ENCODE results near the gene CDH13.

Gene CDH13

DNA sequence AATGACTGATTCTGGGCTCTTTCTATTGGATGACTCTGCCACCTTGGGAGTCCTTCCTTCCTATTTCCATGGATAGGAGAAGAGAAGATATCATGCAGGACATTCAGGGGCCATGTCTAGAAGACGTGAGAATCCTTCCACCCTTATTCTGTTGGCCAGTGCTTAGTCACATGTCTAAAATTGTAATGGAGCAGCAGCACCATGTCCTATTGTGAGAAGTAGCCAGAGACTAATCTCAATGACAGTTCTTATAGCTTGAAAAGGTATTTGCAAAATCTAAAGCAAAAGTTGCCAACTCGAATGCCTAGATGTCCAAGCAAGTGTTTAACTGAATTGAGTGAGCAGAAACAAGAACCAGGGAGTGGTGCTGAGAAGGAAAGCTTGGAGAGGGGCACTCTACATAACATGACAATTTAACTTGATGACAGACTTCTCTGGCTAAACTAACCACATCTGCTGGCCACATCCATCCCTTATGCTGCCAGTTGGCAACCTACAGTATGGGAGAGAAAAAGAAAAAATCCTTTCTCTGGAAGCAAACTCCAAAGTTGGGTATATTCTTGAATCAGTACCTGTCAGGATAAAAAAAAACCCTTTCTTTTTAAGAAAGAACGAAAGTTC lies 225.7 kb downstream of the CDH13 start:
- Histone ChIP-seq H3K27ac (replicated peaks) (no peak overlapping the region), H3K4me3 (replicated peaks; ENCODE audit: insufficient read depth, low read length) (no peak overlapping the region), H3K27me3 (ENCODE audit: insufficient read depth, poor library complexity, severe bottlenecking) (no peaks in the 10 kb centered on the region)
- DNase-seq (ENCODE audit: low read depth in 1 of 2, low spot score in 1 of 2), result no peak
- TF ChIP-seq GABPA (IDR thresholded peaks at IDR 0.05; ENCODE audit: low read depth), result no peak
- TF ChIP-seq, protein P1, sequence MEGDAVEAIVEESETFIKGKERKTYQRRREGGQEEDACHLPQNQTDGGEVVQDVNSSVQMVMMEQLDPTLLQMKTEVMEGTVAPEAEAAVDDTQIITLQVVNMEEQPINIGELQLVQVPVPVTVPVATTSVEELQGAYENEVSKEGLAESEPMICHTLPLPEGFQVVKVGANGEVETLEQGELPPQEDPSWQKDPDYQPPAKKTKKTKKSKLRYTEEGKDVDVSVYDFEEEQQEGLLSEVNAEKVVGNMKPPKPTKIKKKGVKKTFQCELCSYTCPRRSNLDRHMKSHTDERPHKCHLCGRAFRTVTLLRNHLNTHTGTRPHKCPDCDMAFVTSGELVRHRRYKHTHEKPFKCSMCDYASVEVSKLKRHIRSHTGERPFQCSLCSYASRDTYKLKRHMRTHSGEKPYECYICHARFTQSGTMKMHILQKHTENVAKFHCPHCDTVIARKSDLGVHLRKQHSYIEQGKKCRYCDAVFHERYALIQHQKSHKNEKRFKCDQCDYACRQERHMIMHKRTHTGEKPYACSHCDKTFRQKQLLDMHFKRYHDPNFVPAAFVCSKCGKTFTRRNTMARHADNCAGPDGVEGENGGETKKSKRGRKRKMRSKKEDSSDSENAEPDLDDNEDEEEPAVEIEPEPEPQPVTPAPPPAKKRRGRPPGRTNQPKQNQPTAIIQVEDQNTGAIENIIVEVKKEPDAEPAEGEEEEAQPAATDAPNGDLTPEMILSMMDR (IDR thresholded peaks at IDR 0.05; ENCODE audit: insufficient read depth, low read length), result no peak
- TF ChIP-seq SPI1 (IDR thresholded peaks at IDR 0.05; ENCODE audit: borderline replicate concordance, low read depth), result no peak
- no peak for TF ChIP-seq POLR2AphosphoS5 (IDR thresholded peaks at IDR 0.05; ENCODE audit: low read depth)
- TF ChIP-seq, protein P2, sequence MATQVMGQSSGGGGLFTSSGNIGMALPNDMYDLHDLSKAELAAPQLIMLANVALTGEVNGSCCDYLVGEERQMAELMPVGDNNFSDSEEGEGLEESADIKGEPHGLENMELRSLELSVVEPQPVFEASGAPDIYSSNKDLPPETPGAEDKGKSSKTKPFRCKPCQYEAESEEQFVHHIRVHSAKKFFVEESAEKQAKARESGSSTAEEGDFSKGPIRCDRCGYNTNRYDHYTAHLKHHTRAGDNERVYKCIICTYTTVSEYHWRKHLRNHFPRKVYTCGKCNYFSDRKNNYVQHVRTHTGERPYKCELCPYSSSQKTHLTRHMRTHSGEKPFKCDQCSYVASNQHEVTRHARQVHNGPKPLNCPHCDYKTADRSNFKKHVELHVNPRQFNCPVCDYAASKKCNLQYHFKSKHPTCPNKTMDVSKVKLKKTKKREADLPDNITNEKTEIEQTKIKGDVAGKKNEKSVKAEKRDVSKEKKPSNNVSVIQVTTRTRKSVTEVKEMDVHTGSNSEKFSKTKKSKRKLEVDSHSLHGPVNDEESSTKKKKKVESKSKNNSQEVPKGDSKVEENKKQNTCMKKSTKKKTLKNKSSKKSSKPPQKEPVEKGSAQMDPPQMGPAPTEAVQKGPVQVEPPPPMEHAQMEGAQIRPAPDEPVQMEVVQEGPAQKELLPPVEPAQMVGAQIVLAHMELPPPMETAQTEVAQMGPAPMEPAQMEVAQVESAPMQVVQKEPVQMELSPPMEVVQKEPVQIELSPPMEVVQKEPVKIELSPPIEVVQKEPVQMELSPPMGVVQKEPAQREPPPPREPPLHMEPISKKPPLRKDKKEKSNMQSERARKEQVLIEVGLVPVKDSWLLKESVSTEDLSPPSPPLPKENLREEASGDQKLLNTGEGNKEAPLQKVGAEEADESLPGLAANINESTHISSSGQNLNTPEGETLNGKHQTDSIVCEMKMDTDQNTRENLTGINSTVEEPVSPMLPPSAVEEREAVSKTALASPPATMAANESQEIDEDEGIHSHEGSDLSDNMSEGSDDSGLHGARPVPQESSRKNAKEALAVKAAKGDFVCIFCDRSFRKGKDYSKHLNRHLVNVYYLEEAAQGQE (IDR thresholded peaks at IDR 0.05; ENCODE audit: insufficient replicate concordance, low read depth), result no peak

DNA sequence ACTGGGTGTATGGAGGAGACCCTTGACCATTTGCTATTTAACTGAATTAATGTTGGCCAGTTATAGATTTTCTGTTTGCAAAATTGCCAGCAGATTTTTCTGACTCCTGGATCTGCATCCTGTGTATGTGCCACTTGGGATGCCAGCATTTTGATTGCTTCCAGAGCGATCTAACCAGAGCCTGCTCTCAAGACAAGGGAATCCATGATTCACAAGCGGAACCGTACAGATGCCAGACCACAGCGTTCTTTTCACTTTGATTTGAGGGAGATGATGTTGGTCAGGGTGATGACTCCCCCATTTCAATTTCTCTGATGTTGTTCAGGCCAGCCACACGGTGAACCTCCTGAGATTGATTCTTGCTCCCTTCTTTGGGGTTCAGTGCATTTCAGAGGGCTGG lies 228.7 kb downstream of the CDH13 start:
- no peak for TF ChIP-seq SPI1 (IDR thresholded peaks at IDR 0.05; ENCODE audit: borderline replicate concordance, low read depth)
- TF ChIP-seq POLR2AphosphoS5 (IDR thresholded peaks at IDR 0.05; ENCODE audit: low read depth), result no peak
- TF ChIP-seq, protein P1 (IDR thresholded peaks at IDR 0.05; ENCODE audit: insufficient read depth, low read length), result no peak
- TF ChIP-seq GABPA (IDR thresholded peaks at IDR 0.05; ENCODE audit: low read depth), result no peak
- TF ChIP-seq, protein P2 (IDR thresholded peaks at IDR 0.05; ENCODE audit: insufficient replicate concordance, low read depth), result no peak
- no peak overlapping the region for H3K4me3 ChIP-seq (replicated peaks; ENCODE audit: insufficient read depth, low read length)

DNA sequence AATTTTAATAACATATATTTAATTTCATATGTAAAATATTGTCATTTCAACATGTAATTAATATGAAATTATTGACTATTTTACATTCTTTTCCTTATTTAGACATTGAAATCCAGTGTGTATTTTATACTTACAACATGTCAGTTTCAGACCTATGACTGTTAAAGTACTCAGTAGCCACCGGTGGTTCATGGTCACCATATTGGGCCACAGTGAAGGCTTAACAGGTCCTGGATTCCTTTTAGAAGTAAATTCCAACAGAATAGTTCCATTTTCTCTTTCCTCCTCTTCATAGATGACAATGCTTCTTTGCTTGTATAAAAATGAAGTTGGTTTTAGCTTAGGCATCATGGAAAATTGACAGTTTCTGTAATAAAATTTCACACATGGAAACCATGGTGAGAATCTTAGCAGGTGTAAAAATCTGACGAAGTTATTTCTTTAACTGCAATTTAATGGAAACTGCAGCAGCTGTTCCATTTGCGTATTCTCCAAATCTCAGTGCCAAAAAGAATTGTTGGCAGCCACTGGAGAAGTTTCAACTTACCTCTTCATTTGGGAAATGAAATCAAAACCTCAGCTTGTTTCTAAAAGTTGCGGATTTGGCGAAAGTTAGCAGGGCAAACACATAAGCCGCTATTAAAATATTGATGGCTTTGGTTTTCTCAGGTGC lies 231.1 kb downstream of the CDH13 start:
- DNase-seq (ENCODE audit: low read depth in 1 of 2, low spot score in 1 of 2), result no peak
- TF ChIP-seq SPI1 (IDR thresholded peaks at IDR 0.05; ENCODE audit: borderline replicate concordance, low read depth), result no peak
- no peak for TF ChIP-seq GABPA (IDR thresholded peaks at IDR 0.05; ENCODE audit: low read depth)
- TF ChIP-seq, protein P2 (IDR thresholded peaks at IDR 0.05; ENCODE audit: insufficient replicate concordance, low read depth), result no peak
- TF ChIP-seq, protein P1 (IDR thresholded peaks at IDR 0.05; ENCODE audit: insufficient read depth, low read length), result no peak
- no peak for TF ChIP-seq POLR2AphosphoS5 (IDR thresholded peaks at IDR 0.05; ENCODE audit: low read depth)
- no peak overlapping the region for H3K27ac ChIP-seq (replicated peaks)
- no peaks in the 10 kb centered on the region for H3K27me3 ChIP-seq (ENCODE audit: insufficient read depth, poor library complexity, severe bottlenecking)
- no peak overlapping the region for H3K4me3 ChIP-seq (replicated peaks; ENCODE audit: insufficient read depth, low read length)

More for the DNA sequence above, 228.7 kb downstream of the CDH13 start:
- no peaks in the 10 kb centered on the region for H3K27me3 ChIP-seq (ENCODE audit: insufficient read depth, poor library complexity, severe bottlenecking)
- DNase-seq (ENCODE audit: low read depth in 1 of 2, low spot score in 1 of 2), result no peak
- no peak overlapping the region for H3K27ac ChIP-seq (replicated peaks)
